Right renal cortex interstitium (tissue), 3 donors: ENCODE data around the gene PANK4. TPM values are rescaled to one million over a fixed set of nuclear protein-coding genes. Genes with fewer than 3 reads are reported as not detected.

Experiments
- DNase-seq, 3 donors: peaks; one replicate each; pipeline ENCODE4 v3.0.0-alpha.2; 2013; ENCODE audit warnings: low read depth in 3 of 3, low spot score in 2 of 3
- polyA plus RNA-seq, 3 donors: library from polyadenylated mRNA; unstranded; fragments of 120-200 nt; gene quantifications; one replicate each; pipeline ENCODE4 v1.2.1, GENCODE V29; 2013; ENCODE audit not compliant: insufficient read length in 3 of 3

The PANK4 gene
- polyA plus RNA-seq, 3 donors = 25.3 to 26.8 (median 26.6) TPM

- DNase-seq = no peak
Observed at GRCh38 chr1:2480236-2480985, 46.0 kb downstream of the PANK4 start.

GRCh38 chr1:2479618-2480017 is 46.8 kb downstream of the PANK4 start:
- no peak for DNase-seq

- DNase-seq = no peak
Observed at GRCh38 chr1:2479186-2479585, 47.2 kb downstream of the PANK4 start.

GRCh38 chr1:2477791-2478499 is 48.5 kb downstream of the PANK4 start:
- no peak for DNase-seq

- DNase-seq = no peak
Observed at GRCh38 chr1:2477309-2477708, 49.1 kb downstream of the PANK4 start.

- no peak for DNase-seq
Observed at GRCh38 chr1:2476061-2476999, 50.1 kb downstream of the PANK4 start, which contains the start of gene PLCH2. TSS of gene PLCH2 (plus strand) at chr1:2476289. CDS start at chr1:2476589, 300 bp downstream.

GRCh38 chr1:2475571-2475970 is 50.8 kb downstream of the PANK4 start:
- no peak for DNase-seq

- DNase-seq = no peak
Observed at GRCh38 chr1:2474933-2475371, 51.4 kb downstream of the PANK4 start.

- no peak for DNase-seq
Observed at GRCh38 chr1:2474104-2474844, 52.1 kb downstream of the PANK4 start.

- DNase-seq = no peak
Observed at GRCh38 chr1:2473198-2473597, 53.2 kb downstream of the PANK4 start.

GRCh38 chr1:2472561-2473177 is 53.7 kb downstream of the PANK4 start:
- DNase-seq = no peak

GRCh38 chr1:2472109-2472508 is 54.3 kb downstream of the PANK4 start:
- DNase-seq = no peak

- DNase-seq = no peak
Observed at GRCh38 chr1:2471587-2472001, 54.8 kb downstream of the PANK4 start.

GRCh38 chr1:2471159-2471471 is 55.3 kb downstream of the PANK4 start:
- no peak for DNase-seq

GRCh38 chr1:2470290-2471158 is 55.9 kb downstream of the PANK4 start:
- no peak for DNase-seq

GRCh38 chr1:2469103-2469940 is 57.1 kb downstream of the PANK4 start:
- DNase-seq = no peak

GRCh38 chr1:2468540-2468939 is 57.9 kb downstream of the PANK4 start:
- DNase-seq = no peak

GRCh38 chr1:2468041-2468472 is 58.3 kb downstream of the PANK4 start:
- peak in 2 of 3 donors; percentile 43 to 67 for DNase-seq
